ENCODE results near the gene CRYZL1. TPM values are rescaled to one million over a fixed set of nuclear protein-coding genes. Genes with fewer than 3 reads are reported as not detected.

The CRYZL1 gene
- total RNA-seq, 1 experiment from 2014 or later = 13.5 TPM

DNA sequence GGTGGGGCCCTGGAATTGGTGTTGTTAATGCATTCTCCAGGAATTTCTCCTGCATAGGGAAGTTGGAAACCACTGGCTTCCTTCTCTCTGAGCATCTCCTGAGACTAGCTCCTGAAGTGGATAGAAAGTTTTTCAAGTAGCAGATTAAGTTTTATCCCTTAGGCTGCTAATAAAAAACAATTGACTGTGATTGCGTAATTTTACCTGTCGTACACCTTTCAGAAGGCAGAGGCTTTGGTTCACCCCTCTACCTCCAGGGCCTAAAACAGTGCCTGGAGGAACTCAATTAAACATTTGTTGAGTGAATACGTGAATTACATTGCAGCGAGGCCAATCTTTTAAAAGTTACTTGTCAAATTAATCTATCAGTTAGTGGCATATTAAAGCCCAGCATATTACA lies 4.2 kb upstream of the CRYZL1 start:
- no peaks in the 10 kb centered on the region for H3K9me3 ChIP-seq (ENCODE audit: control insufficient read depth, low read depth, low read length)
- H3K36me3 Mint-ChIP-seq (ENCODE audit: insufficient read depth in 1 of 3, low read depth in 3 of 3) = no peaks in the 10 kb centered on the region; a peak in 2 of 7 replicates
- no peaks in the 10 kb centered on the region for H4K20me1 ChIP-seq (ENCODE audit: control insufficient read depth, insufficient read depth, insufficient read length)
- WGBS (ENCODE audit: extremely low coverage, insufficient read length, low lambda C conversion rate) = no CpG with 5 or more reads among the region's 4 CpGs
- H3K27ac ChIP-seq (ENCODE audit: insufficient read length, low read depth, low read length) = no peak overlapping the region
- H3K23me2 ChIP-seq (ENCODE audit: insufficient read length, low read depth, low read length, poor library complexity, severe bottlenecking) = peaks cover 11% of the 10 kb centered on the region
- H2BK120ac ChIP-seq (ENCODE audit: low read depth, low read length, poor library complexity, severe bottlenecking) = no peak overlapping the region
- peaks cover 44 to 46% of the 10 kb centered on the region in 2 experiments for H3K4me1 Mint-ChIP-seq
- no peak for DNase-seq
- no peak overlapping the region for H3K9ac ChIP-seq (ENCODE audit: extremely low read depth, insufficient read length, low read length)
- H3K4ac ChIP-seq (ENCODE audit: low read depth, low read length) = no peak overlapping the region
- no peak overlapping the region for H3K56ac ChIP-seq (ENCODE audit: insufficient read length, low read depth, low read length)
- 0 out of 7 replicates have a peak overlapping the region, but pooled peaks of 1 of the 3 experiments have one; percentile 13 for H3K27ac Mint-ChIP-seq
- no peak overlapping the region for H3K23ac ChIP-seq (ENCODE audit: insufficient read length, low read depth, low read length)
- H3K4me3 Mint-ChIP-seq = no peak overlapping the region
- no peaks in the 10 kb centered on the region for H3K27me3 Mint-ChIP-seq (ENCODE audit: low read depth)
- no peak overlapping the region for H2BK20ac ChIP-seq (ENCODE audit: low read depth, low read length, poor library complexity, severe bottlenecking)
- TF ChIP-seq, protein P1, sequence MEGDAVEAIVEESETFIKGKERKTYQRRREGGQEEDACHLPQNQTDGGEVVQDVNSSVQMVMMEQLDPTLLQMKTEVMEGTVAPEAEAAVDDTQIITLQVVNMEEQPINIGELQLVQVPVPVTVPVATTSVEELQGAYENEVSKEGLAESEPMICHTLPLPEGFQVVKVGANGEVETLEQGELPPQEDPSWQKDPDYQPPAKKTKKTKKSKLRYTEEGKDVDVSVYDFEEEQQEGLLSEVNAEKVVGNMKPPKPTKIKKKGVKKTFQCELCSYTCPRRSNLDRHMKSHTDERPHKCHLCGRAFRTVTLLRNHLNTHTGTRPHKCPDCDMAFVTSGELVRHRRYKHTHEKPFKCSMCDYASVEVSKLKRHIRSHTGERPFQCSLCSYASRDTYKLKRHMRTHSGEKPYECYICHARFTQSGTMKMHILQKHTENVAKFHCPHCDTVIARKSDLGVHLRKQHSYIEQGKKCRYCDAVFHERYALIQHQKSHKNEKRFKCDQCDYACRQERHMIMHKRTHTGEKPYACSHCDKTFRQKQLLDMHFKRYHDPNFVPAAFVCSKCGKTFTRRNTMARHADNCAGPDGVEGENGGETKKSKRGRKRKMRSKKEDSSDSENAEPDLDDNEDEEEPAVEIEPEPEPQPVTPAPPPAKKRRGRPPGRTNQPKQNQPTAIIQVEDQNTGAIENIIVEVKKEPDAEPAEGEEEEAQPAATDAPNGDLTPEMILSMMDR (conservative IDR thresholded peaks at IDR 0.05) = no peak
- no peak overlapping the region for H2BK15ac ChIP-seq (ENCODE audit: low read depth, low read length)
- no peak overlapping the region for H4K5ac ChIP-seq (ENCODE audit: insufficient read length, low read depth, low read length)
- peaks cover 2% of the 10 kb centered on the region for H3K79me1 ChIP-seq (ENCODE audit: insufficient read depth, low read depth, low read length, poor library complexity, severe bottlenecking)
- H2AFZ ChIP-seq (ENCODE audit: low read length) = no peak overlapping the region
- peaks cover 7% of the 10 kb centered on the region; the same call in 1 of the 2 replicates for H3K4me1 ChIP-seq (ENCODE audit: insufficient read depth, low read length)
- H3K18ac ChIP-seq (ENCODE audit: insufficient read length, low read depth, low read length) = no peak overlapping the region
- H2BK5ac ChIP-seq (ENCODE audit: insufficient read length, low read length) = no peak overlapping the region
- no peak overlapping the region for H4K91ac ChIP-seq (ENCODE audit: insufficient read length, low read depth, low read length)
- no peak overlapping the region for H3T11ph ChIP-seq (ENCODE audit: low read length)
- no peak overlapping the region for H3K14ac ChIP-seq (ENCODE audit: insufficient read depth, low read length)
- no peak overlapping the region for H2AK5ac ChIP-seq (ENCODE audit: insufficient read length, low read length)
- no peak overlapping the region for H2BK12ac ChIP-seq (ENCODE audit: insufficient read length, low read depth, low read length)
- no peaks in the 10 kb centered on the region for H3K9me3 Mint-ChIP-seq
- H4K8ac ChIP-seq (replicated peaks; ENCODE audit: insufficient read length, low read depth, low read length) = no peak overlapping the region
- H3K4me2 ChIP-seq (ENCODE audit: insufficient read depth, insufficient read length, low read length) = no peak overlapping the region
- peaks cover 52% of the 10 kb centered on the region; the same call in 1 of the 2 replicates for H3K79me2 ChIP-seq (ENCODE audit: insufficient read depth, low read length)
- H3K27me3 ChIP-seq (ENCODE audit: insufficient read depth, low read length) = no peaks in the 10 kb centered on the region
